Activated T-cell treated with anti-CD3 and anti-CD28 coated beads for 1 hour (primary cell): ENCODE data around the gene EPHA6.
"Not testable (repeated sequence)": the region's sequence is repeated elsewhere in the genome, so short reads cannot be mapped to it uniquely, and the experiment has no call there.

Experiments
- DNase-seq: peaks from one replicate; pipeline ENCODE4 v3.0.0-alpha.2; 2020; ENCODE audit warnings: low read depth

EPHA6 gene

GRCh38 chr3:97187771-97188170 is 373.4 kb downstream of the EPHA6 start:
- no peak for DNase-seq

DNA sequence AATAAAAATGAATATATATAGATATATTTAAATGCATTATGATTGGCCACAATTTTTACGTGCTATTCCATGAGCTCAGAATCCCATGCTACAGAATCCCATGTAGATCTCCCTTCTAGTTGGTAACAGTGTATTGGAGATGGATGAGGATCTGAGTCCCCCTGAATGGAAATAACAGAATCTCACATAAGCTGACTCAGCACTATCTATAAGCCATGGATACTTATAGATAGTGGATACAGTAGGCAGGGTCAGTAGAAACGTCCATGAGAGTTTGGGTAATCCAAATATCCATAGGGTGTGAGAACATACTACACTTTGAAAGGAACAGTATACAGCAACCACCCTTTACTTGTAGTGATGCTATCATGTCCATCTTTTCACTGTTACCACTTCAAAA is 375.4 kb downstream of the EPHA6 start:
- DNase-seq, result no peak

- DNase-seq, result no peak
These were observed 382.7 kb downstream of the EPHA6 start for GRCh38 chr3:97197083-97197482.

- DNase-seq, result no peak
These were observed 383.4 kb downstream of the EPHA6 start for GRCh38 chr3:97197830-97198229.

GRCh38 chr3:97200387-97200786 is 386.0 kb downstream of the EPHA6 start:
- no peak for DNase-seq

- DNase-seq, result no peak
These were observed 387.4 kb downstream of the EPHA6 start for GRCh38 chr3:97201814-97202213.

DNA sequence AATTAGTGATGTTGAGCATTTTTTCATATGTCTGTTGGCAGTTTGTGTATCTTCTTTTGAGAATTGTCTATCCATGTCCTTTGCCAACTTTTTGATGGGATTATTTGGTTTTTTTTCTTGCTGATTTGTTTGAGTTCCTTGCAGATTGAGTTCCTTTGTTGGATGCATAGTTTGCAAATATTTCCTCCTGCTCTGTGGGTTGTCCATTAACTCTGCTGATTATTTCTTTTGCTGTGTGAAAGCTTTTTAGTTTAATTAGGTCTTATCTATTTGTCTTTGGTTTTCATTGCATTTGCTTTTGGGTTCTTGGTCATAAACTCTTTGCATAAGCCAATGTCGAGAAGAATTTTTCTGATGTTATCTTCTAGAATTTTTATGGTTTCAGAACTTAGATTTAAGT is 414.6 kb downstream of the EPHA6 start:
- no peak for DNase-seq

GRCh38 chr3:97230486-97230885 is 416.1 kb downstream of the EPHA6 start:
- no peak for DNase-seq

DNA sequence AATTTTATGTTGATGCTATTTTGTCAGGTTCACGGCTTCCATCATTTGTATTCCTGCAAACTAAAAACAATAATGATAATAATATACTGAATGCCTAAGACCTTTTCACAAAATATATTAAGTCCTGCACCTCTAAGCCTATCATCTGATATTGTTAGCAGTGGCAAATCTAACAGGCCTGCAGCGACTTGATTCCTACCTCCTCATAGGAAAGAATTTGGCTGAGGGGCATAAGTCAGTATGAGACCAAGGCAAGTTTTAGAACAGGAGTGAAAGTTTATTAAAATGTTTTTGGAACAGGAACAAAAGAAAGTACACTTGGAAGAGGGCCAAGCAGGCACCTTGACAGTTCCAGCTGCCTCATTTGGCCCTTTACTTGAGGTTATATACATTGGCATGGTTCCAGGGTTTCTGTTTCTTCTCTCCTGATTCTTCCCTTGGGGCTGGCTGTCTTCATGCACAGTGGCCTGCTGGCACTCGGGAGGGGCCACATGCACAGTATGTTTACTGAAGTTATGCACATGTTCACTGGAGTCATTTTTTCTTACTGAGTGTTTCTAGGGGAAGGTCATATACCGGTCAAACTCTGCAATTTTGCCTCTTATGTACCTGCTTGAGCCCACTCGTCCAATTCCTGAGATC is 418.1 kb downstream of the EPHA6 start:
- no peak for DNase-seq

DNA sequence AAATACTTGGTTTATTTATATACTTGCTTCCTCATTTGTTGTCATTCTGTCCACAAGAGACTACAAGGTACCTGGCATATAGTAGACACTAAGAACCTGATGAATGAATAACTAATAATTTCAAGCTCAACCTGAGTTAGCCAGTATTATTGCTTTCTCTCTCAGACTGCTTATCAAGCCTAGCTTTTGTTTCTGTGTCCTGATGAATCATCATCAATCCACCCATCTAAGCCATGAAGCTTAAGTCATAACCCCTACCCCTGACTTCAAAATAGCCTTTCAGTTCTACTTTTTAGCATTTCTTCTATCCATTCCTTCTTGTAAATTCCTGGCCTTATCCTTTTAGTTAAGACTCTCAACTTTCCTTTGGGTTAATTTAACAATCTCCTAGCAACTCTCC is 420.8 kb downstream of the EPHA6 start:
- no peak for DNase-seq

DNA sequence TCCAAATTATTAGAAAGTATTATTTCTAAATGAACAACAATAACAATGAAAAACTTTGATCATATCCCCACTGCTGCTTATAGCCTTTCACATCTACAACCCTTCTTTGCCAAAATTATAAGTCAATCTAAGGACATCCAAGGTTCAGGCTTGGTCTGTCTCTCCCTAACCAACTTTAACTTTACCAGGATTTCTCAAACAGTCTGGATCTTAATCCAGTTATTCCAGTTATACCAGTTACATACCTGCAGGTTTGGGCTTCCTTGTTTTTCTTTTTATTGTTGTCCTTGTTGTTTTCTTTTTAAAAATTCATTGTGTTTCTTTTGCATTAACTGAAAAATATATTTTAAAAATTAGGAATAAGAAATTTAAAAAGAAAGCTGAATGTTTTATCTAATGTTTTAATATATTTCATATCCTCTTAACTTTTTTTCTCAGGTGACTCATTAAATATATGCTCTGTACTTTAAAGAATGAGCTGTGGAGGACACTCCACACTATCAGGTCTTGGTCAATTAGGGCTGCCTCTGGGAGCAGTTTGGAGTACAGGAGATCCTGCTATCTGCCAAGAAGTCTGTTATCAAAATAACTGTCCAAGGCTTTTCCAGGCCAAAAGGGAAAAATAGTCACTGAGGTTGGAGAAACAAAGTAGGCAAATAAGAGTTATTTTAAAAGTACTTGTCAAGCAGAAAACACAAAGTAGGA is 421.4 kb downstream of the EPHA6 start:
- no peak for DNase-seq

DNA sequence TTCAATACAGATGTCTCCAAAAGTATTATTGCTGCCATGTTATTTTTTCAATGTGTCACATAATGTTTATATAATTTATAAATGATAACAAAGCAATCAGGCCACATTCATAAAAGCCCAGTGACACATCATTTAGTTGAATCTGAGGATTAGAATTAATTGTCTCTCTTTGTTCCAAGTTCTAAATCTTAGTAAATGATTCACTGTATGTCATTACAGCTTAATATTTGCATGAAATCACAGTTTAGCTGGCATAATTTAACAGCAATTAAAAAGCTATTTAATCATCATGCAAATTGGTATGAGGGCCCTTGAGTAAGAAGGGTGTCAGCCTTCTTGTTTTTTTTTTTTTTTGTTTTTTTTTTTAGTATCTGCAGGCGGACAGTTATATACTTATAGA is 427.0 kb downstream of the EPHA6 start:
- no peak for DNase-seq

- no peak for DNase-seq
These were observed 431.0 kb downstream of the EPHA6 start for GRCh38 chr3:97245201-97245910.

GRCh38 chr3:97256060-97256459 is 441.7 kb downstream of the EPHA6 start:
- DNase-seq, result no peak

DNA sequence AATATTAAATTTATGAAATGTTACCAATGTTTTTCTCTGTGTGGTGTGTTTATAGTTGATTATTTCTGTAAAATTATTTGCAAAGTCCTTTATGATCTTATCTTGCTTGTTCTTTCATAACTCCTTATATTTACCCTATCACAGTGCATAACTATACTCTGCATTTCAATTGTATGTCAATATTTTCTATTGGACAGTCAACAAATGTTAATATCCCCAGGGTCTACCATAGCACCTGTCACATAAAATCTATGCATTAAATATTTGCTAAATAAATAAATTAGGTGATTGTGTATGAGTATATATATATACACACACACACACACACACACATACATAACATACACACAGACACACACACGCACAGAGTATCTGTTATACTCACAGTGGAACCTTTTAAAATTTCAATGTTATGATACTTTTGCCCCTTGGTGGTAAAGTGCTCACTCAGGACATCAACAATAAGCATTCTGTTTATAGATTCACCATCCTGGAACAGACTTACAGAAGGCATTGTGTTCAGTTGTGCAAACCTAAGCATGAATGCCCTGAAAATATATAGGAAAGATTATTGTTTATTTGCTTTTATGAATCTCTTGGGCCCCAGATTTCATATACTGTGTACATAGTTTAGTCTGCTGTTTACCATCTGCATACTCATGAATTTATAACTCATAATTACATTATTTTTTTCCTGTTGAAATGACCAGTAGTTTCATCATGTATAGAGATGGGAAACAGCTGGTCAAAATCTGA is 443.7 kb downstream of the EPHA6 start:
- no peak for DNase-seq

- DNase-seq, result no peak
These were observed 444.9 kb downstream of the EPHA6 start for GRCh38 chr3:97259263-97259662.

DNA sequence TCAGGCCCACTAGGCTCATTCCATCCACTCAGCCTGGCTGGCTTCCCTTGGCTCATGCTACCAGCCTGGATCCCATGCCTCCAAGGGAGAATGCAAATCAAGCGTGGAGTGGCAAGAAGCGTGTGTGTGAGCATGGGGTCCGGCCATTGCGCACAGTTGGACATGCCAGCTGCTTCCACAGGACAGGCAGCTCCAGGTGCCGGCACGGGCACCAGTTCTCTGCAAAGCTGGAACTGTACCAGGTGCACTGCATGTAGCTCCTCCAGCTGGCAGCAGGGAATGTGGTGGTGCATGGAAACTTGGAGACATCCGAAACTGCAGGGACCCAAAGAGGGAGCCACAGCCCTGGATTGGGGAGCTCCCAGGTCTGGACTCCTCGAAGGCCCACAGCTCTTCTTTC is 449.8 kb downstream of the EPHA6 start:
- no peak for DNase-seq

GRCh38 chr3:97265237-97266005 is 451.0 kb downstream of the EPHA6 start:
- no peak for DNase-seq

GRCh38 chr3:97269202-97269601 is 454.8 kb downstream of the EPHA6 start:
- no peak for DNase-seq

GRCh38 chr3:97276879-97277550 is 462.6 kb downstream of the EPHA6 start:
- DNase-seq, result not testable (repeated sequence)

DNA sequence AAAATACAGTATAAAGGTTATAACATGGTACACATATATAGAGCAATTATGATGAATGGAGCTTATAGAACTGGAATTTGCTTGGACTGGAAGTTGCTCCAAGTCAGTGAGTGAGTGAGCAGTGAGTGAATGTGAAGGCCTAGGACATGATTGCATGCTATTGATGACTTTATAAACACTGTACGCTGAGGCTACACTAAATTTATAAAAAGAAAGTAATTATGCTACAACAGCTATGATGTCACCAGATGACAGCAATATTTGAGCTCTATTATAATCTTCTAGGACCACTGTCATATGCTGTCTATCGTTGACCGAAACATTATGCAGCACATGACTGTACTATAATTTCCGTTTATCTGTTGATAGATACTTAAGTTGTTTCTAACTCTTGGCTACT is 463.3 kb downstream of the EPHA6 start:
- DNase-seq, result no peak
